Loucy (cell line): ENCODE results near the gene F12.
A peak's percentile ranks its signal among the peaks of the same experiment; 100 is the strongest.

Experiments
- H2AFZ ChIP-seq: fragments of 200-600 bp; sonication (generic); 2 replicates; pipeline ENCODE4 v1.6.0; 2016; ENCODE audit warnings: antibody characterized with exemption, mild to moderate bottlenecking, low read length, moderate library complexity
- H3F3A ChIP-seq: fragments of 200-600 bp; 2 replicates; pipeline ENCODE4 v1.6.0; 2016; ENCODE audit warnings: antibody characterized with exemption, low read depth, mild to moderate bottlenecking
- H3K27me3 ChIP-seq: fragments of 200-600 bp; sonication (generic); 2 replicates; pipeline ENCODE4 v1.6.1; 2014; ENCODE audit warnings: low read length, mild to moderate bottlenecking; ENCODE audit not compliant: insufficient read depth, poor library complexity, severe bottlenecking
- H3K36me3 ChIP-seq: fragments of 200-600 bp; sonication (generic); 2 replicates; pipeline ENCODE4 v1.6.1; 2016; ENCODE audit warnings: low read length; ENCODE audit not compliant: insufficient read depth
- H3K4me1 ChIP-seq: fragments of 200-600 bp; sonication (generic); 2 replicates; pipeline ENCODE4 v1.5.1; 2014; ENCODE audit warnings: low read length, mild to moderate bottlenecking; ENCODE audit not compliant: insufficient read depth, poor library complexity, severe bottlenecking
- H3K4me2 ChIP-seq: fragments of 200-600 bp; sonication (generic); 2 replicates; pipeline ENCODE4 v1.6.0; 2014; ENCODE audit warnings: antibody characterized with exemption, low read length, low read depth, mild to moderate bottlenecking; ENCODE audit not compliant: poor library complexity, severe bottlenecking
- H3K4me3 ChIP-seq: fragments of 200-600 bp; sonication (generic); 2 replicates; pipeline ENCODE4 v1.5.1; 2014; ENCODE audit warnings: low read length, mild to moderate bottlenecking, mixed read lengths; ENCODE audit not compliant: poor library complexity, severe bottlenecking
- H3K79me2 ChIP-seq: fragments of 200-600 bp; sonication (generic); 2 replicates; pipeline ENCODE4 v1.6.1; 2014; ENCODE audit warnings: low read length; ENCODE audit not compliant: insufficient read depth
- H3K9ac ChIP-seq: fragments of 200-600 bp; sonication (generic); 2 replicates; pipeline ENCODE4 v1.6.0; 2014; ENCODE audit warnings: mild to moderate bottlenecking, low read depth, low read length, moderate library complexity; ENCODE audit not compliant: poor library complexity, severe bottlenecking
- H3K9me2 ChIP-seq: fragments of 200-600 bp; sonication (generic); replicated peaks from 2 replicates; pipeline ENCODE4 v1.6.1; 2016; ENCODE audit warnings: low read depth, low read length, mixed read lengths
- H3K9me3 ChIP-seq: fragments of 200-600 bp; sonication (generic); 2 replicates; pipeline ENCODE4 v1.6.1; 2014; ENCODE audit warnings: mild to moderate bottlenecking, antibody characterized with exemption, low read length, low read depth; ENCODE audit not compliant: insufficient read depth
- H4K20me1 ChIP-seq: fragments of 200-600 bp; sonication (generic); 2 replicates; pipeline ENCODE4 v1.6.0; 2014; ENCODE audit warnings: antibody characterized with exemption, low read length, mild to moderate bottlenecking; ENCODE audit not compliant: insufficient read depth, poor library complexity, severe bottlenecking
- CTCF ChIP-seq: fragments of 200-600 bp; sonication (generic); conservative IDR thresholded peaks from 2 replicates; pipeline ENCODE4 v1.5.1; 2014; ENCODE audit warnings: mild to moderate bottlenecking, antibody characterized with exemption, low read length
- EZH2phosphoT487 ChIP-seq: fragments of 200-600 bp; IDR thresholded peaks from 2 replicates; pipeline ENCODE4 v1.6.1; 2018; ENCODE audit warnings: antibody characterized with exemption, mild to moderate bottlenecking, moderate library complexity, borderline replicate concordance

The F12 gene

GRCh38 chr5:177374211-177374610 is 35.2 kb downstream of the F12 start:
- no peak overlapping the region for H3K9ac ChIP-seq
- no peak overlapping the region for H2AFZ ChIP-seq
- peaks cover 20% of the 10 kb centered on the region for H3K4me1 ChIP-seq
- no peaks in the 10 kb centered on the region for H4K20me1 ChIP-seq
- no peaks in the 10 kb centered on the region for H3K79me2 ChIP-seq
- H3K4me2 ChIP-seq = no peak overlapping the region
- no peaks in the 10 kb centered on the region for H3F3A ChIP-seq
- no peaks in the 10 kb centered on the region for H3K27me3 ChIP-seq
- TF ChIP-seq CTCF (no peak), EZH2phosphoT487 (no peak)
- H3K9me3 ChIP-seq = no peaks in the 10 kb centered on the region
- H3K9me2 ChIP-seq = no peaks in the 10 kb centered on the region
- no peak overlapping the region for H3K4me3 ChIP-seq
- H3K36me3 ChIP-seq = no peaks in the 10 kb centered on the region

GRCh38 chr5:177373806-177374205 is 35.6 kb downstream of the F12 start:
- peaks cover 22% of the 10 kb centered on the region for H3K4me1 ChIP-seq
- H4K20me1 ChIP-seq = no peaks in the 10 kb centered on the region
- no peaks in the 10 kb centered on the region for H3K27me3 ChIP-seq
- no peaks in the 10 kb centered on the region for H3K9me2 ChIP-seq
- H3K79me2 ChIP-seq = no peaks in the 10 kb centered on the region
- no peak overlapping the region for H2AFZ ChIP-seq
- H3K9ac ChIP-seq = no peak overlapping the region
- TF ChIP-seq EZH2phosphoT487 (no peak), CTCF (no peak)
- no peak overlapping the region for H3K4me3 ChIP-seq
- no peaks in the 10 kb centered on the region for H3K9me3 ChIP-seq
- H3K36me3 ChIP-seq = 0 out of 2 replicates have a peak, but pooled peaks cover under 1% of the 10 kb centered on the region
- no peaks in the 10 kb centered on the region for H3F3A ChIP-seq
- no peak overlapping the region for H3K4me2 ChIP-seq

- no peak for TF ChIP-seq EZH2phosphoT487
- TF ChIP-seq CTCF = no peak
- H3K9me2 ChIP-seq = no peaks in the 10 kb centered on the region
- H3K27me3 ChIP-seq = no peaks in the 10 kb centered on the region
- no peaks in the 10 kb centered on the region for H3K79me2 ChIP-seq
- peak overlapping the region; percentile 60 for H3K4me2 ChIP-seq
- H3K4me1 ChIP-seq = peaks cover 22% of the 10 kb centered on the region
- H3K36me3 ChIP-seq = 0 out of 2 replicates have a peak, but pooled peaks cover 4% of the 10 kb centered on the region
- H3F3A ChIP-seq = no peaks in the 10 kb centered on the region
- H4K20me1 ChIP-seq = no peaks in the 10 kb centered on the region
- H2AFZ ChIP-seq = no peak overlapping the region
- H3K9ac ChIP-seq = no peak overlapping the region
- H3K4me3 ChIP-seq = peak overlapping the region; percentile 48
- no peaks in the 10 kb centered on the region for H3K9me3 ChIP-seq
These were observed 36.5 kb downstream of the F12 start for GRCh38 chr5:177372910-177373309.
